ENCODE data around the gene BCAP29.
"Not testable (repeated sequence)": the region's sequence is repeated elsewhere in the genome, so short reads cannot be mapped to it uniquely, and the experiment has no call there.

BCAP29 gene

DNA sequence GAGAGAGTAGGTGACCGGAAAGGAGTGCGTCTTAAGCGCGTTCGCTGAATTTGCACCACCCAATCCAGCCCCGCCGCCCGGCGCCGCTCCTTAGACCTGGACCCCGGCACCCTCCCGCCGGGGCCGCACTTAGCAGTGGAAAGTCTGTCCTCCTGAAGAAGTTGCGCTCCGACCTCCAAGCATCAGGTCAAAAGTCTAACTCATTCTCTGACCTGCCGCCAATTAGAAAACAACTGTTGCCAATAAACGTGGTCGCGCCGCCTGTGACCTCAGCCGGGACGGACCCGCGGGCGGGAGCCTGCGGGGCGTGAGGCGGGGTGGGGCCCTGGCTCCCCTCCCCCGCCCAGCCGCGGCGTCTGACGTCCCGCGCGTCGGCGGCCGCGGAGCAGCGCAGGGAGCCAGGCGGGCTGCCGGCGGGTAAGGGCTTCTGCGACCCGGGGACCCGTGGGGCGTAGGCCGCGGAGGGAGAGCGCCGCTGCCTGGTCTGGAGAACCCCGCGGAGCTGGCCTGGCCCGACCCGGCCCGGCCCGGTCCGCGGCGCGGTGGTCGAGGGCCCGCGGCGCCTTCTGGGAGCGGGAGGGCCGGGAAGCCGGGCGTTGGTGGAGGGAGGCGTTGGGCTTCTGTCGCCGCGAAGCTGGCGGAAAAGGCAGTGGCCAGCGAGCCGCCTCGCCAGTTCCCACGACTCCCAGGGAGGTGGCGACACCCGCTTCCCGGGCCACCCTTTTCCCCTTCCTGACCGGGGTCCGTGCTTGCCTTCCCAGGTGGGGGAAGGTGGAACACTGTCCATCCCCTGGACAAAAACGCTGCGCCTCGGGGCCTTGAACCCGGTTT, at the start of gene BCAP29:
Gene BCAP29, plus strand, starts transcription at position 362 of the 831 bp plus-strand sequence. CDS start 527 bp downstream, outside the sequence.
- no peak for DNase-seq (ENCODE audit: low read depth)

- DNase-seq (ENCODE audit: low read depth): no peak
These were observed 49.3 kb upstream of the BCAP29 start for GRCh38 chr7:107530751-107531150.

DNA sequence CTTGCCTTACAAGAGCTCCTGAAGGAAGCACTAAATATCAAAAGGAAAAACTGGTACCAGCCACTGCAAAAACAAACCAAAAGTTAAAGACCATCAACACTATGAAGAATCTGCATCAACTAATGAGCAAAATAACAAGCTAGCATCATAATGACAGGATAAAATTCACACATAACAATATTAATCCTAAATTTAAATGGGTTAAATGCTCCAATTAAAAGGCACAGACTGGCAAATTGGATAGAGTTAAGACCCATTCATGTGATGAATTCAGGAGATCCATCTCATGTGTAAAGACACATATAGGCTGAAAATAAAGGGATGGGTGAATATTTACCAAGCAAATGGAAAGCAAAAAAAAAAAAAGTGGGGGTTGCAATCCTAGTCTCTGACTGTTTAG, 45.9 kb upstream of the BCAP29 start:
- DNase-seq (ENCODE audit: low read depth): no peak

DNA sequence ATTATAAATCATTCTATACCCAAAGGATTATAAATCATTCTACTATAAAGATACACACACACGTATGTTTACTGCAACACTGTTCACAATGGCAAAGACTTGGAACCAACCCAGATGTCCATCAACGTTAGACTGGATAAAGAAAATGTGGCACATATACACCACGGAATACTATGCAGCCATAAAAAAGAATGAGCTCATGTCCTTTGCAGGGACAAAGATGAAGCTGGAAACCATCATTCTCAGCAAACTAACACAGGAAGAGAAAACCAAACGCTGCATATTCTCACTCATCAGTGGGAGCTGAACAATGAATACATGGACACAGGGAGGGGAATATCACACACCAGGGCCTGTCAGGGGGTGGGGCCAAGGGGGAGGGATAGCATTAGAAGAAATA, 42.8 kb upstream of the BCAP29 start:
- DNase-seq (ENCODE audit: low read depth): not testable (repeated sequence)

DNA sequence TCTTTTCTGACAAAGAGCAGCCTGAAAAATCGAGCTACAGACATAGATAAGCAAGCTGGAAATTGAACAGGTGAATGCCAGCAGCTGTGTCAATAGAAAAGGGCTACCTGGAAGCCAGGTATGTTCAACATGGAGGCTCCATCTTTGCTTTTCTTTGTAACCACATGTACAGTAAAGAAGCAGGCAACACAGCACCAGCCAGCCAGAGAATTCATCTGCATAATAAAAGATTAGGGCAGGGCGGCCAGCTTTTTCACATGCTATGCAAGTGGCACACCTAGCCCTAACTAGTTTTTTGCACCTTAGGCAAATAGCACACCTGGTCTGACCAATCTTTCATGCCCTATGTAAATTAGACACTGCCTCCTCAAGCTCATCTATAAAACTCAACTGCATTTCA, 42.0 kb upstream of the BCAP29 start:
- DNase-seq (ENCODE audit: low read depth): no peak

DNA sequence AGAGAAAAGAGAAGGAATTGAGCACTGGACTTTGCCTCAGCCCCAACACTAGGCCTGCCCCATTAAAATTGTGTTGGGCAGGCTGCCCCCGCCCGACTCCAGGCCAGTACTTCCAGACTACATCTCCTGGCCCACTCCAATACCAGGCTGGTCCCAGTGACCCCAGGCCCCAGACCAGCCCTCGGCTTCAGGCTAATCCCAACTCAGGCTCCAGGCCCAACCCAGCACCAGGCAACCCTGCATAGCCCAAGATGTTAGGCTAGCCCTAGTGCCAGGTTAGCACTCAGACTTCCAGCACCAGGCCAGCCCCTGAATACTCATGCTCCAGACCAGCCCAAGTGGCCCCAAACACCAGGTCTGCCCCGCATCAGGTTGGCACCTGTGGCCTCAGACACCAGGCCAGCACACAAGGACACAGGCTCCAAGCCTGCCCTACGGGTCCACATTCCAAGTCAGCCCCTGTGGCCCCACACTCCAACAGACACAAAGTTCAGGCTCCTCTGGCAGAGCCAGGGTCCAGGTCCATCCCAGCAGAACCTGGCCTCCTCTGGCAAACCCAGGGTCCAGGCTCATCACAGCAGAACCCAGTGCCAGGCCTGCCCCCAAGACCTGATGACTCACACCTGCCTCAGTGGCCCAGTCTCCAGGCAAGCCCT, 36.6 kb upstream of the BCAP29 start:
- no peak for DNase-seq (ENCODE audit: low read depth)

- no peak for DNase-seq (ENCODE audit: low read depth)
These were observed 35.0 kb upstream of the BCAP29 start for GRCh38 chr7:107544848-107545591.

DNA sequence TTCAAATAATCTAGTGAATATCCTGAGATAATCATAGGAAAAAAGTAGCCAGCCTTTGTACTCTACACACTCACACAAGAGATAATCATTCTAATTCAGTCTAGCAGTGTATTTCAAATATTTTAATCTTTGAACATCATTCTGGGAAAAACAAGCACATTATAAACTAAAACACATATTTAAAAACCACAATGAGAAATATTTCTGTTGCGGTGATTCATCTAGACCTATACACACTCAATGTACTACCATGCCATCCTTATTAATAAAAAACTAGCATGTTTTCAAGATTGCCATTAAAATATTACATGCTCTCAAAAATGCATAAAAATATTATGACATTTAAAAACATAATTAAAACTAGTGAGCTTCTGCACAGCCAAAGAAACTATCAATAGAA, 28.1 kb upstream of the BCAP29 start:
- DNase-seq (ENCODE audit: low read depth): no peak

DNA sequence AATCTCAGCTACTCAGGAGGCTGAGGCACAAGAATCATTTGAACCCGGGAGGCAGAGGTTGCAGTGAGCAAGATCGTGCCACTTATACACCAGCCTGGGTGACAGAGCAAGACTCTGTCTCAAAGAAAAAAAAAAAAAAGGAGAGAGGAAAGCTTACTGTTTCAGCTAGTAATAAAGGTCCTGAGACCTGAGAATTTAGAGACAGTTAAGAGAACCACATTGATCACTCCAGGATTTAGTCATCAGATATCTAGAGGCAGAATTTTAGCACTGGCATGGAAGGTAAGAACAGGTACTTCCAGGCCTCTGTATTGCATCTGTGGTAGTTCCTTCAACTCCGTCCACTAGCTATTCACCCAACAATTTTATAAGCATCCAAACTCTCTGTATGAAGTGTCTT, 24.2 kb upstream of the BCAP29 start:
- no peak for DNase-seq (ENCODE audit: low read depth)

- no peak for DNase-seq (ENCODE audit: low read depth)
These were observed 20.2 kb upstream of the BCAP29 start for GRCh38 chr7:107559864-107560263.

DNA sequence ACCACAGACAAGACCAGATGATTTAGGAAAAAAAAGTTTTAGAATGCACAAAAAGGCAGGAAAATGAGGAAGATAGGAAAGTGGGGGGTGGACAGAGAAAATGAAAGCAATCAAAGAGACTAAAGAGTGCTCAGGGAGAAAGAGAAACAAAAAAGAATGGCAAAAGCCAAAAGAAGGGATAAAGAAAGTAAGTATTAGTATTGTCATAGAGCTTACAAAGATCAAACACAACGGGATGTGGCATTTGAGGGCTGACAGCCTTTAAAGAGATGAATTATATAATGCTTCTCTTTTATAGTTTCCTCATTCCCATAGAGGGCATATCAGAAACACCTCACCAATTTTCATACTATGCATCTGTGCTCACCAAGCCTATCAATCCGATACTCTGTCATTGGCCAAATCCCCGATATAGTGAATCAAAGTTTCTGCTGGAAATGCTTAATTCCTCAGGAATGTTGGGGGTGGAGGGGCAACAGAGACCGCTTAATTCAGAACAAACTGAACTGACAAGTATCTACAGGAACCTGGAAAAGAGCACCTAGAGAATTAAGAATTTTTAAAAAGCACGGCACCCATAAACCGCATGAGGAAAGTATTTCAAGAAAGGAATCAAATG, 19.0 kb upstream of the BCAP29 start:
- DNase-seq (ENCODE audit: low read depth): no peak

DNA sequence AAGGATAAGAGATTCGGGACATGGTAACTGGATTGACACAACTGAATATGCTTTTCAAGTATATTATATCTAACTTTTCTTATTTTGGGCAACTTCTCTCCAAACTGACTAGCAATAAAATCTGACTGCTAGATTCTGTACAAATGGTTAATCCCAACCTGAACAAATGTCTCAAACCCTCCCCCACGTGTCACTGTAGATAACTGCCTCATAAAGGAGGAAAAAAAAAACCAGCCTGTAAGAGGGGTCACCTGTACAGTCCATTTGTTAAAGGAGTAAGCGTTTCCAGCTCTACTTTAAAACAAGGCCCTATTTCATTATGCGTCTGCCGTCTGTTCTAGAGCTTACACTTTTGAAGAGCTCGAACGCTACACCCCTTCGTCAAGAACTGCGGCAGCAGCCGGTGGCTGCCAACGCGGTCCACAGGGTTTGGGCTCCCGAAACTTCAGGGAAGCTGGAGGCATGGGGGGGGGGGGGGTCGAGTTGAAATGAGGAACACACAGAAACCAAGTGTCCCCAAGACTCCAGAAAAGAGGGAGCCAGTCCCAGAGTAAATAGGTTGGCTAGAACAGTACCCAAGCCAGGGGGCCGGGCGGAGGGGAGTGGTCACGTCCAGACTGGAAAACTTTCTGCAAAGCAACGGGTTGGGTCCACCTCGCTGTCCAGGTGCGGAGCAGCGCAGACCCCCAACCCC, 16.8 kb upstream of the BCAP29 start:
- no peak for DNase-seq (ENCODE audit: low read depth)

DNA sequence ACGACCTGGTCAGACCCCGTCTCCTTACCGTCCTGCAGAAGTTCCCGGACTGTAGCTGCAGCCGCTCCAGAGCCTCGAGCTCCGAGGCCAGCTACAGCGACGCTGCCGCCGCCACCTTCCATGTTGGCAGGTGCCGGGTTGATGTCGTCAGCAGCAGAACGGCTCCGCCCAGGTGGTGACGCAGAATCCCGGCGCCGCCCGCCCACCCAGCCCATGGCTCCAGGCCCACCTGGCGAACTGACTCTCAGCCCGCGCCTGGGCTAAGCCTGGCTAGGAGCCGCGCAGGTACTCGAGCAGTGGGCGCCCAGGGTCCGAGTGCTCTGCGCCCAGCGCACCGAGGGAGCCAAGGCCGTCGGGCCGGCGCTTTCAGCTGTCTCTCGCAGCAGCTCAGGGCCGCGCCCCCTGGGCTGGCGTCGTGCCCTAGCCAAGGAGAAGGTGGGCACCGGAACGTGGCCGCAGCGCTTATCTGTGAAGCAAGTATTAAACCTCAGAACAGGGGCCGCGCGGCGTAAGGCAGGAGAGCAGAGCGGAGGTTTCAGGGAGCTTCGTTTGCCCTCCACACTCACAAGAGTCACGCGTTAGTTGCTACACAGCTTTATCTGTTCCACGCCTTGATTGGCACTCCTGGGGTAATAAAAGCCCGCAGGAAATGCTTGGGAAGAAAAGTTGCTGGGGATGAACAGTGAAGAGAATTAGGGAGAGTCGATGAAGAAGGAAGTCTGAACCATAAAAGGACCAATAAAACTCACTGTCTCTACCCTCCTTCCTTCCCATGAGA, 16.1 kb upstream of the BCAP29 start, which contains the start of the genes COG5 and DUS4L:
Gene COG5, minus strand, starts transcription at position 146 of the 778 bp plus-strand sequence. Its CDS starts 24 bp downstream, at position 122.
Gene DUS4L, plus strand, starts transcription at position 197 of the 778 bp plus-strand sequence. CDS start 3,100 bp downstream, outside the sequence.
- no peak for DNase-seq (ENCODE audit: low read depth)

DNA sequence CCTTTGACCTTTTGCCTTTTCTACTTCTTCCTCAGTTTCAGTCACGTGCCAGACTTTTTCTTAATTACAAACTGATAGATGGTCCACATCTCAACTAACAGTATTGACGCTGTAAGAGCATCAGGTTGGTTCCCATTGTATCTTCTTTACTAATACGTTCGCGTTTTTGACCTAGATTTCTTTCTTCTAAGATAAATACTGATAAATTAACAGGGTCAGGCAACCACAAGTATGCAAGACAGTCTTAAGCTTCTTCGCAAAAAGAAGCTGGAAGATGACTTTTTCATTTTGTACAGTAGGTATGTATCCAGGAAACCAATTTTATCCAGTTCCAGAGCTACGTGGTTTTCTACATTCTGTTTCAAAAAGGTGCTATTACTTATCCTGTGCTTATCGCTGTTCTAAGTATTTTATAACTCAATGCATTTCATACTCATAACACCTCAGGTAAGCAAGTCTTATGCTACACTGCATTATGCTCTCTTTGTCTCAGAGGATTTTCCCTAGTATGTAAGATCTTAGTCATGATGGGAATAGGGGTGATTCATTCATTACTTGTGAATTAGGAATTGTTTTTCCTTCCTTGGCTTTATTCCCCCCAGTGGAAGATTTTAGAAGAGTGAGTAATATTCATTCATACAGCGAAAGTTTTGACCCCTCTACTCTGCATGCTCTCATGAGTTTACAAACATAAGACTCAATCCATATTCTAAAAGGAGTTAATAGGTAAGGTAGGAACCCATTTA, 15.3 kb upstream of the BCAP29 start:
- no peak for DNase-seq (ENCODE audit: low read depth)

DNA sequence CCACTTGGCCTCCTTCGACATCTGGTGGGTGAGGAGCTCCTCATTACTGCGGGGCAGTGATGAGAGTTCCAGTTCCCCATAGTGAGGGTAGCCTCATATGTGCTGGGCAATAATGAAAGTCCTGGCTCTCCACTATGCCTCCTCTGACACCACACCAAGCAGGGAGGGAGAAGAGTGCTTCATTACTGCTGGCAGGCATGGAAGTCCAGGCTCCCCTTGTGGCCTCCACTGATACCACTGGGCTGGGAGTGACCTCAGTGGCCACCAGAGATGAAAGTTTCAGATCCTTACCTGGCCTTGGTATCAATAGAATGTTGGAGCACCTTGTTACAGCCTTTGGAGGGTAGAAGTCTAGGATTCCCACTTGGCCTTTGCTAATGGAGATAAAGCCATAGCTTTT, 9.7 kb upstream of the BCAP29 start:
- DNase-seq (ENCODE audit: low read depth): no peak

GRCh38 chr7:107573537-107573936, 6.5 kb upstream of the BCAP29 start:
- DNase-seq (ENCODE audit: low read depth): no peak

DNA sequence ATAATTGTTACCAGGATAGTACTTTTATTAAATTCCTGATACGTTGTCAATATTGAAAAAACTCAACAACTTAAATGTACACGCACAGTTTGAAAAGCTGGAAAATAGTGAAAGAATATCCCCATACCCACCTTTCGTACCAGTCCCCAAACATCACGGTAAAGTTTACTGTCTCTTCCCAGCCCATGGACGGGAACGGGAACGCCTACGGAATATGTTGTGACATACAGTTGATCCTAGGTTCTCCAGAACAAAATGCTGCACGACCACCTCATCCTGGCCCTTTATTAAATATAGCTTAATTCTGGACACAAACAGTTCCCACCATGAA, 527 bp upstream of the BCAP29 start:
- no peak for DNase-seq (ENCODE audit: low read depth)

- DNase-seq (ENCODE audit: low read depth): no peak
These were observed 804 bp downstream of the BCAP29 start for GRCh38 chr7:107580716-107581383.

- DNase-seq (ENCODE audit: low read depth): no peak
These were observed 1.5 kb downstream of the BCAP29 start for GRCh38 chr7:107581387-107582013.

Data from CMK (cell line).